LNCAP (cell line): Measurements from ENCODE around the gene ZNF385B.

ENCODE experiments used
- TF ChIP-seq, protein P1 (sequence below): fragments of 450-650 bp; IDR thresholded peaks from 2 replicates; pipeline ENCODE4 v1.5.1; 2017; ENCODE audit warnings: mild to moderate bottlenecking

ZNF385B gene

DNA sequence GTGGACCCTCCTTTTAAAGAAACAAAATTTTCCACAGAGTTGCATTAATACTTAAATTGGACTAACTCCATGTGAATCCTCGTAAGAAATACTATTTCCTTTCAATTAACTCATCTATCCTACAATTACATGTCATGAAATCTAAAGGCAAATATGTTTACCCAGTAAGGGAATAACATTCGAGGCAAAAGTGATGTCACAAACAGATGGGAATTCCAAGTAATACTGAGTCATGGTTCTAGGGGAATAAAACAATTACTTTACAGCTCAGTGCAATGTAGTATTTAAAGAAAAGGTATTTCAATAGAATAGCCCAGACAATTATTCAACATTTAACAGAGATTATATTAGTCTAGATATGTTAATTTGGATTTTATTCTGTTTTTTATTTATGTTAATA lies 205.8 kb downstream of the ZNF385B start:
- TF ChIP-seq, protein P1, sequence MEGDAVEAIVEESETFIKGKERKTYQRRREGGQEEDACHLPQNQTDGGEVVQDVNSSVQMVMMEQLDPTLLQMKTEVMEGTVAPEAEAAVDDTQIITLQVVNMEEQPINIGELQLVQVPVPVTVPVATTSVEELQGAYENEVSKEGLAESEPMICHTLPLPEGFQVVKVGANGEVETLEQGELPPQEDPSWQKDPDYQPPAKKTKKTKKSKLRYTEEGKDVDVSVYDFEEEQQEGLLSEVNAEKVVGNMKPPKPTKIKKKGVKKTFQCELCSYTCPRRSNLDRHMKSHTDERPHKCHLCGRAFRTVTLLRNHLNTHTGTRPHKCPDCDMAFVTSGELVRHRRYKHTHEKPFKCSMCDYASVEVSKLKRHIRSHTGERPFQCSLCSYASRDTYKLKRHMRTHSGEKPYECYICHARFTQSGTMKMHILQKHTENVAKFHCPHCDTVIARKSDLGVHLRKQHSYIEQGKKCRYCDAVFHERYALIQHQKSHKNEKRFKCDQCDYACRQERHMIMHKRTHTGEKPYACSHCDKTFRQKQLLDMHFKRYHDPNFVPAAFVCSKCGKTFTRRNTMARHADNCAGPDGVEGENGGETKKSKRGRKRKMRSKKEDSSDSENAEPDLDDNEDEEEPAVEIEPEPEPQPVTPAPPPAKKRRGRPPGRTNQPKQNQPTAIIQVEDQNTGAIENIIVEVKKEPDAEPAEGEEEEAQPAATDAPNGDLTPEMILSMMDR: no peak

DNA sequence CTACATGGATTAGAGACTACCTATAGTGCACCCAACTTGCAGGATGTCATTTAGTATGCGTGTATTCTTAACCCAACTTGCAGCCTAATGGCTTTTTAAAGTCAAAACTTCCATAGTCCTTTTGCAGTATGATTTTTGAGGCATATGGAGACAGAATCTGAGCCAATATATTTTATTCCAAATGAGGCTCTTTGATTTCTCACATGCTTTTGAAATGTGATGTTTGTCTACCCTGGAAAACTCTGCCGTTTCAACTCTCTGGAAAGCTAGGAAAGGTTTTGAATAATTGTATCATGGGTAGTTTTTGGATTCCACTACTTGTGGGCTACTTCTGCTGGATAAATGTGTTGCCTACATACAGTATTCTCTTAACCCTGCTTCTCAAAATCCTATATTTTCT lies 206.6 kb downstream of the ZNF385B start:
- TF ChIP-seq, protein P1: no peak

DNA sequence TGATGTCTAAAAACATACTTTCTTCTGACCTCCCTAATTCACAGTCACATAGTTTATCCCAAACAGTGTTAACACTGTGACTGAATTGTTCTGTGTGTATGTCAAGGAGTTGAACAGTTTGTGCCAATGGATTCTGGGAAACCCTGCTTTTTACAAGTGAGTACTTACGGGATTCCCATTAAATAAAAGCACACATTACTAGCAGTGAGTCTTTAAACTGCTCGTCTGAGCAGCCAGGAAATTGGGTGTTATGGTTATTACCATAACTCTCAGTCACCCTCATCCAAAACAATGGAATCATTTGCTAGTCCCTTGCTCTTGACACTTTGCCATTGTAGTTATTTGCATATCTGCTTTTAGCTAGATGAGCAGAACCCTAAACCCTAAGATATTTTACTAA lies 209.1 kb downstream of the ZNF385B start:
- TF ChIP-seq, protein P1: no peak

DNA sequence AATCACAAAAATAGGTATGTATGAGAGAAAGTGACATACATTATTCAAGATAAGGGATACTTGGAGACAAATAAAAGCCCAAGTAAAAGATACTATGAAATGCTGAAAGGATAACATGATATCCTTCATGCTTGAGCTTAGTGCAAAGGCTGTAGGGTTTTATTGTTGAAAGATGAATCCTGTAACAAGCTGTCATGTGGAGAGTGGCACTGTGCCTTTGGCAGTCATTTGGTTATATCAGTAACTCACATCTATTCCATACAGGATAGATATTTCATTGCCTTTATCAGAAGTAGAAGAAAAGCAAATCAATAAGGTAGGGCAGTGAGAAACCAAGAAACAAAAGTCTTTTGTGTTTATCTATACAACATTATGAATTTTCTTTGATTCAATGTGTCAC lies 211.0 kb downstream of the ZNF385B start:
- TF ChIP-seq, protein P1: no peak

DNA sequence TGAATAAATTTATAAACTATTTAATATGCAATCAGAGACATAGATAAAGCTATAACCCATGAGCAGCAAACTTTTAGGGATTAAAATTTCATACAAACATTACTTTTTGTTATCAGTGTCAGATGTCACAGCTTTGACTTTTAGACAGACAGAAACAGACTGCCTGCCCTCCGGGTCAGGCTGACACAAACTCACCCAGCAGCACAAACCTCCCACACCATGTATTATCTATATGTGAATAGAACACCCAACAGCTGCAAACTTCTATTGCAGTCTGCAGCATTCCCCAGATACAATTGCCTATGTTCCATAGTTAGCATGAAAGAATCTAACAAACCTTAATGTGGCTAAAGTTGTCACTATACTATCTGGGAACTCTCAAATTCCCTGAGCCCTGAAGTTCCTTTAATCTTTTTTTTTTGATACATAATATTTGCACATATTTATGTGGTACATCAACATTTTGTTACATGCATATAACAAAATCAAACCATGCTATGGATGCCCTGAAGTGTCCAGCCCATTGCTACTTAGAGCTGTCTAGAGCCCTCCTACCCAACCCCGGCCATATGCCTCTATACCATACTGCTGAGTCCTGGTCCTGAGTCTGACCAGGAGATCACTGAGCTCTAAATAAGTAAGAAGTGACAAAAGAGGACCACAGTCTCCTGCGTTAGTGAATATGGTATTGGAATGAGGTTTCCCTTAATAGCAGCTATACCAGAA lies 214.4 kb downstream of the ZNF385B start:
- TF ChIP-seq, protein P1: no peak

DNA sequence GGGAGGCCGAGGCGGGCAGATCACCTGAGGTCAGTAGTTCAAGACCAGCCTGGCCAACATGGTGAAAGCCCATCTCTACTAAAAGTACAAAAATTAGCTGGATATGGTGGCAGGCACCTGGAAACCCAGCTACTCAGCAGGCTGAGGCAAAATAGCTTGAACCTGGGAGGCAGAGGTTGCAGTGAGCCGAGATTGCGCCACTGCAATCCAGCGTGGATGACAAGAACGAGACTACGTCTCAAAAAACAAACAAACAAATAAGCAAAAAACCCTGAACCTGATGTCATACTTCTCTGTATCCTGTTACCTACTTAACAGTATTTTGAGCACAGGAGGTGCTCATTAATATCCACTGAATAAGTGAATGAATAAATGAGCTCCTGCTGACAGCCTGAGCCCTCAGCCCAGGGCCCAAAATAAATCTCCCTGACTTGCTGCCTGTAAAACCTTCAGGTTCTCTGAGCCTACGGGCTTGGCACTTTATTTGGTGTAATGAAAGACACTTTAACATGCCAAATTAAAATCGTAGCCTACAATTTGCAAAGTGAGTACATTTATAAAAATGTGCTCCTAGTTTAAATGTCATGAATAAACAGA lies 215.1 kb downstream of the ZNF385B start:
- TF ChIP-seq, protein P1: no peak

DNA sequence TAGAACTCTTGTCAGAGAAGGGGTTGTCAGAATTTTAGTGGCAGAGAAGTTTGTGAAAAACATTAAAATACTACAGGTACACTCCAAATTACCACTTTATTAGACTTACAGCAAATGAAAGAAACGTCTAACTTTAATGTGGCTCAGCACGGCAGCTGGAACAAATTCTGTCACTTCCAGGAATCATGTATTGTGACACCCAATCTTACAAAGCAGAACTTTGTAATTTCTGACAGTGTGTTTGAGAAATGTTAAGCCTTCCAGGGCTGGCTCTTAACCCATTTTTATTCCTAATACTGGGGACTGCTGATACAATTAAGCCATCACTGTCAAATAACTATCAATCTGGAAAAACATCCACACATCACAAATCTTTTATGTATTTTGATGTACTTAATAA lies 216.4 kb downstream of the ZNF385B start:
- TF ChIP-seq, protein P1: no peak
